Measurements from ENCODE around the gene EIF4G1.

The EIF4G1 gene

DNA sequence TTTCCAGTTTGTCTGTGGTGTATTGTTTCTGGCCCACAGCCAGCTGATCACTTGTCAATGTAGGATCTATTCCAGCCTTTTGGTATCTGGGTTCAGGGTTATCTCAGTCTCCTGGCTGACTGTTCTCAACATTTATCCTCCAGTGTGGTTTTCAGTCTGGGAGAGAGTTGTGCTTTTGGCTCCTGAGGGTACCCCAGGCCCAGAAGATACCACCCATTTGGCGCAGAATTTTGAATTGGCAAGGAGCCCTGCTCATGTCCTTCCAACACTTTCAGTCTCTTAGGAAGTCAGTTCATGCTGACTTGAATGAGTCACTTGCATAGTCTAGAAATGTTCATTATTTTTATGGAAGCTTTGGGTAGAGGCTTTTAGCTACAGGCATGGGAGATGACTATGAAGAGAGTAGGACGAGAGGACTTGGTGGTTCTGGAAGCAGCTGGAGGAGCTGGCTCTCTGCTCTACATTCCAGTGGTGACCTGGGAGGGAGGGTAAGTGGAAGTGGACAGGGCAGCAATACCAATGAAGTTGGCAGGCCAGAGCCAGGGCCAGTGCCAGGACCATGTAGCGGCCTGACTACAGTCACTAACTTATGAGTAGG, 54.3 kb downstream of the EIF4G1 start:
- DNase-seq: no peak

DNA sequence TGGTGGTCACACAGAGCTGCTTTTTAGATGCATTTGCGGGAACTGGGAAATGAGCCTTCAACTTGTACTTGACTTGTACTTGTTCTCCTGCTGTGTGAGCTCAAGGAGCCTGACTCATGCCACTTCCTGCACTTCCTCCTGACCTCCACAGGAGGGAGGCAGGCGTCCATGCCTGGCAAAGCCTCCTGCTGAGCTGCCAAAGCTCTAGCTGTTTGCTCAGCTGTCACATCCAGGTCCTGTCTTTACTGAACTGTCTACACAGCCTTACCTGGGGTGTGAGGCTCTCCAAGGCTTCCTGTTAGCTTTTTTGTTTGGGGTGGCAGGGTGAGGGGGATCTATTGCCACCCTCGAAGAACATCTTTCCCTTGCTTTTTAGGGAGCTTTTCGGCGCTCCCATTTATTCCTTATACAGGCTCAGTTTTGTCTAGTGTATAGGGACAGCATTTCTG, 57.2 kb downstream of the EIF4G1 start:
- DNase-seq: peak; percentile 61 to 64

DNA sequence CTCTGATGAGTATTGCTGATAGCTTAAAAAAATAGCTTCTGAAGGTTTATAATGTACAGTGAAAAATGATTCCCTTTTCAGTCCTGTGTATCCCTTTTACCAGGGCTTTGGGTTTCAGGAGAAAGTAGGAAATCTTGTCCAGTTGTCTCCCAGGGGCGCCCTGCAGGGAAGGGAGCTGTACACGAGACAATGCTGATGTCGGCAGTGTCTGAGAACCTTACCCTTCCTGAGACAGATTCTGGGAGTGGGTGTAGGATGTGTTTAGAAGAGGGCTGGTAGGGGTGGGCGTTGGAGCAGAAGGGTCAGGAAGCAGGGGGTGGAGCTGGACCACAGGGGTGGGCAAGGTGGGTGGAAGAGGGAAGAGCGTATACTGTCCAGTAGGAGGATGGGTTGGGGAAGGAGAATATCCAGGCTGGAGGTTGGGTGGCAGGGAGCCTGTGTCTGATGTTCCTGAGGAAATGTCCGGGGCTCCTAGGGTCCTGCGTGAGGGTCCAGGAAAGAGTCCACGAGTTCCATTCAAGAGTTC, 58.0 kb downstream of the EIF4G1 start:
- no peak for DNase-seq

DNA sequence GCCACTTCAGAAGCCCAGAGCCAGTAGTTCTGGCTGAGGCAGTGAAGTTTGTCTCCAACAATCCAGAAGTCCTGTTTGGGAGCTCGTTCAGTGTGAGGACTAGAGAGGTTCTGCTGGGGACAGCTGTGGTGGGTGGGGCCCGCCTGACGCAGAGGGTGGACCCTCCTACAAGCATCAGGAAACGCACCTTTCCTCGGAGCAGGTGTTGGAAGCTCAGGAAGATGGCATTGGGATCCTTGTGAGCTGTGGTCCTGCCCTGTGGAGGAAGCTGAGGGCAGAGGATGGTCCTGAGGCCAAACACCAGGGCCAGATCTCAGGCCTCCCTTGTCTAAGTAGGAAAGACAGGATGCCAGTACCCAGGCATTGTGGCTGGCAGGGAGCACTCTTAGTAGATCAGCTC, 58.5 kb downstream of the EIF4G1 start:
- no peak for DNase-seq

DNA sequence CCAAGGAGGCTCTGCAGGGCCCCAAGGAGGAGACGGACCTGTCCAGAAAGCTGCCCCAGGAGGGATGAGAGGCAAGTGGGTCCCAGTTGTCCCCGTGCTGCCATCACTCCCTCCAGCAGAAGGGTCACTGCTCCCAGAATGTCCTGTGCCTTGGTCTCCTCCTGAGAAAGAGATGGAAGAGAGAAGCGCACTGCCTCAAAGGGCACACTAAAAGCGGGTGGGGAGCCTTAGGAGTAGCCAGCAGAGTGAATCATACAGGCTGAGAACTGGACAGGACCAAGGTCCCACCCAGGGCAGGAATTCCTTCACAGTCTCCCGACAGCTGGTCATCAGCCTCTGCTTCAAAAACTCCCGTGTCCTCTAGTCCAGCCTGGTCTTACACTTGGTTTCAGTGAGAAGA, 59.0 kb downstream of the EIF4G1 start:
- DNase-seq: no peak

DNA sequence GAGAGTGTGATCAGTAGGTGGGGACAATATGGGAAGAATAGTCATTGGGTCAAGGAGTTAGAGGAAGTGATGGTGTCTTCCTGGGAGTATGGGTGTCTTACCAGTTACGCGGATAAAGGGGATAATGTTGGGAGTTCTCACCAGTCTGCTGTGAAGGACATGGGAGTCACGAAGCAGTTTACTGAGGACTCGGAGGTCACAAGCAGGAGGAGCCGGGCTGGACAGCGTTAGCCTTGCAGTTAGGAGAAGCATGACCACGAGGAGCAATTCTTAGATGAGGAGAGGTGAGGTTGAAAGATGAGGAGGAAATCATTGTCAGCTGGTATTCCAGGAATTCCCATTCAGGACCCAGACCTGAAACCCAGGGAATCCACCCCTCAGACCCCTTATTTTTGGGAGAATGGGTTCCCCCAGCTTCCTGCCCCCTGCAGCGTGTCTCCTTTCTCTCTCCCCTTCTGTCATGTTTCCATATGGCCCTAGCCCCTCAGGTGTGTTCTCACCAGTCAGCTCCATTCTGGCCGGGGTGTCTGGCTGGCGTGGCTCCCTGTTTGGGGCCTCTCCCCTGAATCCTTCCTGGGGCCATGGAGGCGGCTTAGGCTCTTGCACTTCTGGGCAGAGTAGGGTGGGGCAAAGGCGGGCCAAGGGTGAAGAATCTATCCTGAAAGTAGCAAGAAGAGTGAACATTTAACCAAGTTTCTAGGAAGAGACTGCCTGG, 61.5 kb downstream of the EIF4G1 start:
- no peak for DNase-seq

DNA sequence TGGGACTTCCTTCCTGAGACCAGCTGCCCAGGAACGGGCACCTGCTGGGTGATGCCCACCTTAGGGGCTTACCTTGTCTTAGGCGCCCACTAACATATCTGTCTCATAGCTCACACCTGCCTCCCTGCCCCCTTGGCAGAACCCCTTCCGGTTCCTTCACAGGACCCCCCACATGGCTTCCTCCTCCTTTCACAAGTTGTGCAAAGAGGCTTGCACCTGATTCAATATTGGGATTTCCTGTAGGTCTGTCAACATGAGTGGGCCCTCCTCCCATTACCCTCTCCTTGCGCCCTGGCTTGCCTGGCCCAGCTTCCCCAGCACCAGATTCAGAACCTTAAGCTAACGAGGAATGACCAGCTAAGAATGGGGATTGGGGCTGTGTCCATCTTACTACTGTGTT, 63.0 kb downstream of the EIF4G1 start:
- DNase-seq: no peak

DNA sequence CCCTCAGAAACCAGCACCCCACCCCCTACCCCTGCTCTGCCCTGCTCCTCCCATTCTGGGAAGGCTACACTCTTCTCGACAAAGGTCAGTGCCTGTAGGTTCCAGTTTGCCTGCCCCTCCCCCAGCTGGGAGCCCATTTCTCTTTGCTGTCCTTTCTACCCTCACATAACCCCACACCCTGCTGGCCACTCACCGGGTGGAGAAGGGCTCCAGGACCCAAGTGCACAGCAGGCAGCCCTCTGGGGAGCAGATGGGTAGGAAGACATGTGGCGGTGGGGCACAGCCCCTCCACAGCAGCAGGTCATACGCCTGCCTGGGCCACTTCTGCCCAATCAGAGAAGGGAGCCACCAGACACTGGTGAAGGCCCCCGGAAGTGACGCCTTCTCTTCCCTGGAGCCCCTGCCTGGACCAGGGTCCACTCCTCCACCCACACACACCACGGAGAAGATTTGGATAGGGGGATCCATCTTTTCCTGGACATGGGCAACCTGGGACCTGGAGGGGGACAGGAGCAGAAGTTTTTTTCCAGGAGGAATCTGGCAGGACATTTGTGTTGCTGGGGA, 63.6 kb downstream of the EIF4G1 start, which contains the start of gene THPO:
Gene THPO (minus strand): TSS at position 326 of the 564 bp plus-strand sequence. CDS start 1,948 bp downstream, outside the sequence.
- no peak for DNase-seq

DNA sequence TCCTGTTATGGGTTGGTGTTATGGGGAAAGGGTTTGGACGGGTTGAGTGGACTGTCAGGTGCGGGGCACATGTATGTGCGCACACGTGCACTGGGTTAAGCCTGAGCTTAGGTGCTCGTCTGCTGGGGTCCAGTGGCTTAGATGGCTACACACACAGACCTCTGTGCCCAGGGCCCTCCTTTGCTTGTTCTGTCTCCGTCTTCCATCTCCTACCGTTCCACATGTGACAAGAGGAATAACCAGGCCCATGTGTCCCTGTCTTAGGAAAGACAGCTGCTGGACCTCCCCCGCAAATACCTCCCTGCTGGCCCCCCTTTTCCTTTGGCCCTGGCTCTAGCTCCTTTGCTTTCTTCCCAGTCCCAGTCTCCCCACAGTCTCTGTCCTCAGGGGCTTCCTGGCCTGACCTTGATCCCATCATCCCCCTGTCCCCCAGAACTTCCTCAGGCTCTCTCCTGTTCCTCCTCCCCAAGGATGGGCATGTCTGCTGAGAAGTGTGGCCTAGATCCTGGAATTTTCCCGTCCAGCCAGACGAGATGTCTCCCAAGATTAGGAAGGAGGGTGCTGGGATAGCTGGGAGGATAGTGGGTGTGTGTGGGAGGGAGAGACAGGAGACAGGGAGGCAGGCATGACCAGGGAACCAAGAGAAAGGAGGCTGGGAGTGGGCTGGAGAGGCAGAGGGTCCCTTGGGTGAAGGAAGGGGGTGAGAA, 64.4 kb downstream of the EIF4G1 start:
- DNase-seq: no peak

DNA sequence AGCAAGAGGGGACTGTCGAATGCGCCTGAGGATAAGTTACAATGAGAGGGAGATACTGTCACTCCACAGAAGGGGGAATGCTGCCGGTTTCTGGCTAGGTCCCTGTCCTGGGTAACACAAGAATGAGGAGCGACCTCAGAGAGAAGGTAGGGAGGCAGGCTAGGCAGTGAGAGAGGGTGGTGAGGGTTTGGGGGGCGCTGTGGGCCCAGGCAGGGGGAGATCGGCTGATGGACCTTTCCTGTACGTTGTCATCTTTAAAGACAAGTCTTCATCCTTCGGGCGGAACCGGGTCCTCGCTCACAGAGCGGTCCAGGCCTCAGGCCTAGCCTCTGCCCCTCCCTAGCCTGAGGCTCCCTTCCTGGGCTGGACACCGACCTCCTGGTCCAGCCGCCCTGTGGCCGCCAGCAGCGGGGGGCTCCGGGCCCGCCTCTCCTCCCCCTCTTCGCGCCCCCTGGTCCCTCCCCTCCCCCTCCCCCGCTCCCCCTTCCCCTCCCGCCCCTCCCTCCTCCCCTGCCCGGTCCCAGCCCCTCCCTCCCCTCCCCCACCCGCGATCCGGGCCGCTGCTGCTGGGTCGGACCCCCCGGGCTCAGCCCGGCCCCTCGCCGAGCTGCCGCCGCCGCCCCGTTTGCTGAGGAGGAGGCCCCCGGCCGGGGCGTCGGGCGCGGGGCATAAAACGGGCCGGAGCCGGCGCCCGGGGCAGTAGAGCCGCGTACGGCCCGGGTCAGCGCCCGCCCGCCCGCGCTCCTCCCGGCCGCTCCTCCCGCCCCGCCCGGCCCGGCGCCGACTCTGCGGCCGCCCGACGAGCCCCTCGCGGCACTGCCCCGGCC, 65.2 kb downstream of the EIF4G1 start, which contains the start of gene CHRD:
Gene CHRD (plus strand): TSS at position 697 of the 827 bp plus-strand sequence. CDS start 265 bp downstream, outside the sequence.
- no peak for DNase-seq

DNA sequence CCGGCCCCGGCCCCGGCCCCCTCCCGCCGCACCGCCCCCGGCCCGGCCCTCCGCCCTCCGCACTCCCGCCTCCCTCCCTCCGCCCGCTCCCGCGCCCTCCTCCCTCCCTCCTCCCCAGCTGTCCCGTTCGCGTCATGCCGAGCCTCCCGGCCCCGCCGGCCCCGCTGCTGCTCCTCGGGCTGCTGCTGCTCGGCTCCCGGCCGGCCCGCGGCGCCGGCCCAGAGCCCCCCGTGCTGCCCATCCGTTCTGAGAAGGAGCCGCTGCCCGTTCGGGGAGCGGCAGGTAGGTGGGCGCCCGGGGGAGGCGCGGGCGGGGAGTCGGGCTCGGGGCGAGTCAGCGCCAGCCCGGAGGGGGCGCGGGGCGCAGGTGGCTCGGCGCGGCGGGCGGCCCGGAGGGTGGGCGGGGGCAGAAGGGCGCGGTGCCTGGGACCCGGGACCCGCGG, 65.8 kb downstream of the EIF4G1 start:
- peak; percentile 36 to 41 for DNase-seq

DNA sequence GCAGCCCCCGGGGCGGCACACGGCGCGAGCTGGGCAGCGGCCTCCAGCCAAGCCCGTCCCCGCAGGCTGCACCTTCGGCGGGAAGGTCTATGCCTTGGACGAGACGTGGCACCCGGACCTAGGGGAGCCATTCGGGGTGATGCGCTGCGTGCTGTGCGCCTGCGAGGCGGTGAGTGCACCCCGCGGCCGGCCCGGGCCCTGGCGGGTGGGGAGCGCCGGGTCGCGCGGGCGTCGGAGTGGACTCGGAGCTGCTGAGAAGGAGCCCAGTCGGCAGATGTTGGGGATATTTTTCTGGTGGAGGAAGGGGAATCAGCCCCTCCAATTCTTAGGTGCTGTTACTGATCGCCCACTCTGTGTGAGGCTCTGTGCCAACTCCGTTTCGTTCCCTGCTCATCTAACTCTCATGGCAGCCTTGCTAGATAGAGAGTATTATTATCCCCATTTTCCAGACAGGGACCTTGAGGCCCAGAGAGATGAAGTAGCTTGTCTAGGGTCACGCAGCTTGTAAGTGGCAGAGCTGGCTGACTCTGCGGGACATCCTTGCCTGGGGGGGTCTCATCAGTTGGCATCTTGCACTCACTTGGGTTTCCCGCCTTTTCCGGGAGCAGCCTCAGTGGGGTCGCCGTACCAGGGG, 66.3 kb downstream of the EIF4G1 start:
- DNase-seq: peak in 1 of 2 experiments; percentile 22

DNA sequence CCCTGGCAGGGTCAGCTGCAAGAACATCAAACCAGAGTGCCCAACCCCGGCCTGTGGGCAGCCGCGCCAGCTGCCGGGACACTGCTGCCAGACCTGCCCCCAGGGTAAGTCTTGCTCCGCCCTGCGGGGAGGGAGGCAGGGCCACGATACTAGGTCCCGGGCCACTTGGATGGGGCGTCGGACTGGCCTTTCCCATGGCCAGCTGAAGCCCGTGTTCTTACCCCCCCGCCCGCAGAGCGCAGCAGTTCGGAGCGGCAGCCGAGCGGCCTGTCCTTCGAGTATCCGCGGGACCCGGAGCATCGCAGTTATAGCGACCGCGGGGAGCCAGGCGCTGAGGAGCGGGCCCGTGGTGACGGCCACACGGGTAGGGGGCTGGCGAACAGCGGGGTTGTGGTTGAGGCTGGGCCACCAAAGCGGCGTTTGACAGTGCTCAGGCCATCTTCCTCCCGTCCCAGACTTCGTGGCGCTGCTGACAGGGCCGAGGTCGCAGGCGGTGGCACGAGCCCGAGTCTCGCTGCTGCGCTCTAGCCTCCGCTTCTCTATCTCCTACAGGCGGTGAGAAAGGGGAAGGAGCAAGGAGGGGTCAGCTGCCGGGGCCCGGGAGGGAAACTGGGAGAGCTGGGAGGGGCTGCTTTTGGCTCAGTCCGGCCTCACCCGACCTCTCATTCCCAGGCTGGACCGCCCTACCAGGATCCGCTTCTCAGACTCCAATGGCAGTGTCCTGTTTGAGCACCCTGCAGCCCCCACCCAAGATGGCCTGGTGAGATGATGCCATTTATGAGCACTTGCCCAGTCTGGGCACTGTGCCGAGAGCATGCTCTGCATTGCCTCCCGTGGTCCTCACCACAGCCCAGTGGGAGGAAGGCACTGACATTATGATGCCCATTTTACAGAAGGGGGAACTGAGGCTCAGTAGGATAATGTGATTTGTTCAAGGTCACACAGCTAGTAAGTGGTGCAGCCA, 67.1 kb downstream of the EIF4G1 start:
- peak in 1 of 2 experiments; percentile 16 for DNase-seq

DNA sequence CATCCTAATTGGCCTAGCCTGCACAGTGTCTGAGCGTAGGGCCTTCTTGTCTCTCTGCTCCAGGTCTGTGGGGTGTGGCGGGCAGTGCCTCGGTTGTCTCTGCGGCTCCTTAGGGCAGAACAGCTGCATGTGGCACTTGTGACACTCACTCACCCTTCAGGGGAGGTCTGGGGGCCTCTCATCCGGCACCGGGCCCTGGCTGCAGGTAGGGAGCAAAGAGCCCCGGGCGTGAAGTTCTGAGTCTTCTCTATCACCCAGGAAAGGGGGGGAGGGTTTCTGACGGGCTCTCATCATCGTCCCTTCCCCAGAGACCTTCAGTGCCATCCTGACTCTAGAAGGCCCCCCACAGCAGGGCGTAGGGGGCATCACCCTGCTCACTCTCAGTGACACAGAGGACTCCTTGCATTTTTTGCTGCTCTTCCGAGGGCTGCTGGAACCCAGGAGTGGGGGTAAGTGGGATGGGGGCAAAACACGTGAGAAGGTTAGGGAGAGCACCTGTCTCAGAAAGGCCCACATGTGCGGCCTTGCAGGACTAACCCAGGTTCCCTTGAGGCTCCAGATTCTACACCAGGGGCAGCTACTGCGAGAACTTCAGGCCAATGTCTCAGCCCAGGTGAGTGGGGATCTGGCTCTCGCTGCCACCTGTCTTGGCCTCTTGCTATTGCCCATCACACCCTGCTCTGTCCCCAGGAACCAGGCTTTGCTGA, 68.1 kb downstream of the EIF4G1 start:
- no peak for DNase-seq

DNA sequence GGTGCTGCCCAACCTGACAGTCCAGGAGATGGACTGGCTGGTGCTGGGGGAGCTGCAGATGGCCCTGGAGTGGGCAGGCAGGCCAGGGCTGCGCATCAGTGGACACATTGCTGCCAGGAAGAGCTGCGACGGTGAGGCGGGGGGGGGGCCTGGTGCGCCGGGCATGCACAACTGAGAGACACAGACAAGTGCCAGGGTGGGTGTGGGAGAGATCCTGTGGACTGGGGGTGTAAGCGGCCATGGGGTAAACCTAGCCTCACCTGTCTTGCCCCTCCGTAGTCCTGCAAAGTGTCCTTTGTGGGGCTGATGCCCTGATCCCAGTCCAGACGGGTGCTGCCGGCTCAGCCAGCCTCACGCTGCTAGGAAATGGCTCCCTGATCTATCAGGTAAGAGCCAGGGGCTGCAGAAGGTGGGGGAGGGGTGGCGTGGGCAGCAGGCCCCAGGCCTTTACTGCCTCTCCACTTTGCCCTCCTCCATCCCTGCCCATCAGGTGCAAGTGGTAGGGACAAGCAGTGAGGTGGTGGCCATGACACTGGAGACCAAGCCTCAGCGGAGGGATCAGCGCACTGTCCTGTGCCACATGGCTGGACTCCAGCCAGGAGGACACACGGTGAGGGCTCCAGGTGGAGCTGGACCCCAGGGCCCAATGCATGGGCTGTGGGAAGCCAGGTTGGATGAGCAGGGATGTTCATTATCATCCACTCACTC, 68.8 kb downstream of the EIF4G1 start:
- DNase-seq: no peak

DNA sequence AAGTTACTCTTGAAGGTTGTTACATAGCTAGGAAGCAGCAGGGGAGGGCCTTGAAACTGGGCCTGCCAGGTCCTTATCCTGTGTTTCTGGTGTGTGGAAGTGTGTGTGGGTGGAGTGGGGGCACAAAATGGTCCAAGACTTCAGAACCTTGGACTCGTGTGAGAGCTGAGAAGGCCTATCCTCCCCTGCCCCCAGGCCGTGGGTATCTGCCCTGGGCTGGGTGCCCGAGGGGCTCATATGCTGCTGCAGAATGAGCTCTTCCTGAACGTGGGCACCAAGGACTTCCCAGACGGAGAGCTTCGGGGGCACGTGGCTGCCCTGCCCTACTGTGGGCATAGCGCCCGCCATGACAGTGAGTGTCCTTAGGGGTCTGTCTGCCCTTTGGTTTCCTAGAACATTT, 69.9 kb downstream of the EIF4G1 start:
- DNase-seq: no peak

All from activated CD4-positive, alpha-beta T cell treated with anti-CD3 and anti-CD28 coated beads, Interleukin-2, amount 50 U/mL, for 48 hours (primary cell).